ENCODE measurements around the gene SCN2B. TPM values are rescaled to one million over a fixed set of nuclear protein-coding genes. Genes with fewer than 3 reads are reported as not detected.

The SCN2B gene
- total RNA-seq, 1 donor from 2014 or later = under 0.01 TPM

DNA sequence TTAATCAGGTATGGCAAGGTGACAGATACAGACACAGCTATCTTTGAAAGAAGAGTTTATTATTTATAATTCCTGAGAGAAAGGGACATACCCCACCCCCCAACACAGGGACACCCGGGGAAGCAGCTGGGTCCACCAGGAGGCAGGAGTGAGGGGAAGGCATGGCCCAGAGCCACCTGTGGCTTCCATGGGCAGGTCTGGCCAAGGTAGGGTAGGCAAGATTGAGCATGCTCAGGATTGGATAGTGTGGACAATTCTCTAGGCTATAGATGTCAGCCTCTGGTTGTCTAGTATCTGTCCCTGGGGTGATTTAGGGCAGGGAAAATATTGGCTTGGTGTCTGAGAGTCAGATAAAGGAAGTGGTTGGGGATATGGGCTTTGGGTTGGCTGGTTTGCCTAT is 62.2 kb downstream of the SCN2B start:
- TF ChIP-seq, protein P1, sequence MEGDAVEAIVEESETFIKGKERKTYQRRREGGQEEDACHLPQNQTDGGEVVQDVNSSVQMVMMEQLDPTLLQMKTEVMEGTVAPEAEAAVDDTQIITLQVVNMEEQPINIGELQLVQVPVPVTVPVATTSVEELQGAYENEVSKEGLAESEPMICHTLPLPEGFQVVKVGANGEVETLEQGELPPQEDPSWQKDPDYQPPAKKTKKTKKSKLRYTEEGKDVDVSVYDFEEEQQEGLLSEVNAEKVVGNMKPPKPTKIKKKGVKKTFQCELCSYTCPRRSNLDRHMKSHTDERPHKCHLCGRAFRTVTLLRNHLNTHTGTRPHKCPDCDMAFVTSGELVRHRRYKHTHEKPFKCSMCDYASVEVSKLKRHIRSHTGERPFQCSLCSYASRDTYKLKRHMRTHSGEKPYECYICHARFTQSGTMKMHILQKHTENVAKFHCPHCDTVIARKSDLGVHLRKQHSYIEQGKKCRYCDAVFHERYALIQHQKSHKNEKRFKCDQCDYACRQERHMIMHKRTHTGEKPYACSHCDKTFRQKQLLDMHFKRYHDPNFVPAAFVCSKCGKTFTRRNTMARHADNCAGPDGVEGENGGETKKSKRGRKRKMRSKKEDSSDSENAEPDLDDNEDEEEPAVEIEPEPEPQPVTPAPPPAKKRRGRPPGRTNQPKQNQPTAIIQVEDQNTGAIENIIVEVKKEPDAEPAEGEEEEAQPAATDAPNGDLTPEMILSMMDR (conservative IDR thresholded peaks at IDR 0.05; ENCODE audit: low read depth, low read length) = no peak
- DNase-seq (ENCODE audit: low read depth) = no peak
- no peak overlapping the region for H3K4me3 ChIP-seq (ENCODE audit: low read depth, low read length)

DNA sequence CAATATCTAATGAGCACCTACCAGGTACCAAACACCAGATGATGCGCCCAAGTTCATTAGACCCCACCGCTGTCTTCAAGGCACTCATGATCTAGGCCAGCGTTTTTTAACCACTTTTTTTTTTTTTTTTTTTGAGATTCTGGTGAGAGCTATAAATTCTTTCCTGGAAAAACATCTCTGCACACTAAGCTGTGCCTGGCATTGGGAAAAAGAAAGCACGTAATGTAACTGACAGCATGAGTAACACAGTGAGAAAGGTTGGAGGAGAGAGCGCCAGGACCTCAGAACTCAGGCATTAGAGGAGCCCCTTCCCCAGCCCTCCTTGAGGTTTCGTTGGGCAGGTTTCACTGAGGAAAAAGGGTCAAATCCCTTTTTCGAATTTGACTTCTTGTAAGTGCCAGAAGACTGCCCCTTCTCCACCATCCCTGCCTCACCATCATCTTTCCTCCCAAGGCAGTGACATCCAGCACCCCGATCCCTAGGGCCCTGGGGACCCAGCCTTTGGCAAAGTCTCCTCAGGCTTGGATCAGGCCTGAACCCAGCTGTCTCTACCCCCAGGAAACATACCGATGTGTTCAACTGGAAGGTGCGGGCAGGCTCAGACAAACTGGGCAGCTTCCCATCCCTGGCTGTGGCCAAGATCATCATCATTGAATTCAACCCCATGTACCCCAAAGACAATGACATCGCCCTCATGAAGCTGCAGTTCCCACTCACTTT is 63.6 kb downstream of the SCN2B start:
- no peak overlapping the region for H3K4me3 ChIP-seq (ENCODE audit: low read depth, low read length)
- TF ChIP-seq, protein P1 (conservative IDR thresholded peaks at IDR 0.05; ENCODE audit: low read depth, low read length) = no peak
- no peak for DNase-seq (ENCODE audit: low read depth)

Other genes starting within 250 kb of the SCN2B start
- gene TMPRSS13, start 247.2 kb downstream of the SCN2B start, total RNA-seq = 0.51 and 0.63 TPM in 2 replicates
- 0.46 and 0.87 TPM in 2 replicates for gene IL10RA, start 190.2 kb downstream of the SCN2B start, total RNA-seq
- 13.3 and 26.6 TPM in 2 replicates for gene TMPRSS4, start 99.6 kb downstream of the SCN2B start, total RNA-seq
- gene SMIM35, start 89.7 kb downstream of the SCN2B start, total RNA-seq = not detected in 2 replicates
- under 0.01 TPM in 1 of 2 replicates, not detected in the other for gene SCN4B, start 23.8 kb downstream of the SCN2B start, total RNA-seq
- gene JAML, start 48.4 kb upstream of the SCN2B start, total RNA-seq = not detected in 2 replicates
- 6.1 and 7.4 TPM in 2 replicates for gene MPZL3, start 75.7 kb upstream of the SCN2B start, total RNA-seq
- 19.9 and 29.7 TPM in 2 replicates for gene MPZL2, start 87.7 kb upstream of the SCN2B start, total RNA-seq
- gene CD3E, start 128.1 kb upstream of the SCN2B start, total RNA-seq = not detected in 2 replicates
- gene CD3D, start 166.1 kb upstream of the SCN2B start, total RNA-seq = not detected in 2 replicates
- gene CD3G, start 167.7 kb upstream of the SCN2B start, total RNA-seq = not detected in 2 replicates
- gene UBE4A, start 183.0 kb upstream of the SCN2B start, total RNA-seq = 27.3 and 39.3 TPM in 2 replicates
- 82.7 and 86.8 TPM in 2 replicates for gene ATP5MG, start 225.0 kb upstream of the SCN2B start, total RNA-seq